H7 (cell line): Measurements from ENCODE around the gene PNMT. TPM values are rescaled to one million over a fixed set of nuclear protein-coding genes. Genes with fewer than 3 reads are reported as not detected.

ENCODE experiments used
- DNase-seq: peaks from one replicate; pipeline ENCODE4 v3.0.0; 2012
- H3K27me3 ChIP-seq: 2 replicates; pipeline ENCODE4 v1.6.0; 2011; ENCODE audit warnings: mild to moderate bottlenecking, low read length; ENCODE audit not compliant: control insufficient read depth, insufficient read depth
- H3K36me3 ChIP-seq: replicated peaks from 2 replicates; pipeline ENCODE4 v1.5.1; 2011; ENCODE audit warnings: low read length; ENCODE audit not compliant: control insufficient read depth, insufficient read depth
- H3K4me3 ChIP-seq: 2 replicates; pipeline ENCODE4 v1.5.1; 2011; ENCODE audit warnings: low read depth, mild to moderate bottlenecking, control low read depth, low read length, moderate library complexity; ENCODE audit not compliant: insufficient read depth
- total RNA-seq: library from RNA; depleted of rRNA; stranded (reverse); fragments of >200 nt; shearing (Covaris generic); gene quantifications from 2 replicates; pipeline ENCODE4 v1.2.3, GENCODE V29; 2014

Gene PNMT
- total RNA-seq, 1 experiment from 2014 or later, result 2.4 TPM

DNA sequence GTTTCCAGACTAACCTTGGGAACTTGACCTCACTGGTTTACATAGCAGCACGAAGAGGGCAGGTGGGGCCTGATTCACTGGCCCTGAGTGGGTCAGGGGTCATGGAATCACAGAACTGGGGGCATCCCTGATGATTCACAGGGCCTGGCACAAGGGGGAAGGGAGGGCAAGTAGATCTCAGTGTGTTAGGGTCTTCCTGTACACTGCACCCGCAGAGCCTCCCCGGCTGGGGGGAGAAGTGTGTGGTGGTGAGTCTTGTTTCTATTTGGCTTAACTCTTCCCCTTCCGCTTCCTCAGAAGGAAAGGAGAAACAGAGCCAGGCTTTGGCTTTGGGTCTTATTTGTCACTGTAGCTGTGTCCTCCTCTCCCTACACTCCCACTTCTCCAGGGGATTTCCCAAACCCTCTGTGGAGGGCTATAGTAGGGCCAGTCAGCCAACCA lies 27.6 kb upstream of the PNMT start:
- H3K36me3 ChIP-seq, result no peaks in the 10 kb centered on the region
- H3K4me3 ChIP-seq, result no peak overlapping the region
- H3K27me3 ChIP-seq, result no peaks in the 10 kb centered on the region
- DNase-seq, result no peak

DNA sequence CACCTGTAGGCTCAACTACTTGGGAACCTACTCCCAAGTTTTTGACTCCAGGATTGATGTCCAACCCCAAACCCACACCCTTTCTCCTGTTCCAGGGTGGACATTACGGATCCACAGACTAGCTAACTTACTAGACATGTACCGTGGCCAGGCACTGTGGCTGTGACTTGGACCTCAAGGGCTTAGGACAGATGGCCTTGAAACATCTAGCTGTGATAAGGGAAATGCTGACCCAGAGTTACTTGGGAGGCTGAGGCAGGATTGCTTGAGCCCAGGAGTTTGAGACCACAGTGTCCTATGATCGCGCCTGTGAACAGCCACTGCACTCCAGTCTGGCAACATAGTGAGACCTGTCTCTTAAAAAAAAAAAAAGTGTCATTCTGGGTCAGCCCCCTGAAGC lies 27.2 kb upstream of the PNMT start:
- Histone ChIP-seq H3K27me3 (no peaks in the 10 kb centered on the region), H3K4me3 (no peak overlapping the region), H3K36me3 (no peaks in the 10 kb centered on the region)
- no peak for DNase-seq

DNA sequence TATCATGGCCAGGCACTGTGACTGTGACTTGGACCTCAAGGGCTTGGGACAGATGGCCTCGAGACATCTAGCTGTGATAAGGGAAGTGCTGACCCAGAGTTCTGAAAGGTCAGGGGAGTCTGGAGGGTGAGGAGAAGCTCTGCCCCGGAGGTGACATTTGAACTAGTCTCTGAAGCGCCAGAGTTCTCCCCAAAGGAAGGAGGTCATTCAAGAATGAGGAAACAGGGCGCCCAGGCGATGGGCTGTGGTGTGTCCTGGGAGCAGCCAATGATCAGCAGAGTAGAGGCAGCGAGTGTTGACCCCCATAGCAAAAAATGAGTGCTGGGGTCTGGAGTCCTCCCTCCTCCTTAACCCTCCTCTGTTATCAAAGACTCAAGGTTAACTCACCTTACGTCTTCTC lies 26.4 kb upstream of the PNMT start:
- no peak for DNase-seq
- no peak overlapping the region for H3K4me3 ChIP-seq
- no peaks in the 10 kb centered on the region for H3K36me3 ChIP-seq

DNA sequence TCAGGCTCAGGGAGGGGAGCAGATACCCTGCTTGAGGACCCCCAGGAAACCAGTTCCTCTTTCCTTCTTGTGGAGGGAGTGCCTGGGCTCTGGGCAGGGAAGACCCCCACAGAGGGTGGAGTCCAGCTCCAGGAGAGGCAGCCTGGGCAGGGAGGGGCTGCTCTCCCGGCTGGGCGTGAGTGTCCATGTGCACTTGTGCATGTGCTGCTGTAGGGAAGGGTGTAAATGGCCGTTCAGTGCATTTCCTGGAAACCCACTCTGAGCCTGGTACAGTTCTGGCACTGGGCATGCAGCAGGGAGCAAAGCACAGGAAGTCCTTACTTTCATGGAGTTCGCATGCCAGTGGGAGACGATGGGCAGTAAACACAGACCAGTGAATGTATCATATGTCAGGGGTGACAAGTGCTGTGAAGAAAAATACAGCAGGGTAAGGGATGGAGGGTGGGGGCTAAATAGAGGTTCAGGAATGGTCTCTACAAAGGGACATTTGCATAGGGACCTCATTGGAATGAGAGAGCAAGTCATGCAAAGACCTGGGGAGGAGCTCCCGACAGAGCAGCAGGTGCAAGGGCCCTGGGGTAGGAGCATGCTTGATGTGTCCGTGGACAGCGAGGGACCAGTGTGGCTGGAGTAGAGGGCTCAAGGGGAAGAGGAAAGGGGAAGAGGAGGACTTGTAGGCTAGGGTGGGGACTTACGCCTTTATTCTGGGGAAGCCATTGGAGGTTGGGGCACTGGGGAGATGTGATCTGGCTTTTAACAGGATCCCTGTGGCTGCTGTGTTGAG lies 25.8 kb upstream of the PNMT start:
- Histone ChIP-seq H3K4me3 (no peak overlapping the region), H3K36me3 (no peaks in the 10 kb centered on the region)
- DNase-seq, result no peak

More for the DNA sequence above, 26.4 kb upstream of the PNMT start:
- H3K27me3 ChIP-seq, result no peaks in the 10 kb centered on the region

DNA sequence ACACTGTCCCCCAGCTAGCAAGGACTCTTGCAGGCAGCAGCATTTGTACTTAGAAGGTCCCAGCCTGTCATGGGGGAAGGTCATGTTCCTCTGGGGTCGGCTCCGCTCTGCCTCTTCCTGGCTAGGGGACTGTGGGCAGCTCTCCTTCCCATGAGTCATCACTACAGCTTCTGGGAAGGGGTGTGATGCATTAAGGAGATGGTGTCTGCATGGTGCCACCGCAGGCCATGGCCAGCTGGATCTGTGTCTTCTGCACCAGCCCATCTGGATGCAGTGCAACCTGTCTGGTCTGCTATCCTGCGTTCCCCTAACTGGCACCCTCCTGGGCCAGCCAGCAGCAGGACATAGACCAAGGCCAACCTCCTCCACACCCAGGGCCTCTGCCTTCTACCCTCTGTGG lies 25.0 kb upstream of the PNMT start:
- H3K4me3 ChIP-seq, result no peak overlapping the region
- no peaks in the 10 kb centered on the region for H3K27me3 ChIP-seq
- no peak for DNase-seq
- no peaks in the 10 kb centered on the region for H3K36me3 ChIP-seq

More for the DNA sequence above, 25.8 kb upstream of the PNMT start:
- no peaks in the 10 kb centered on the region for H3K27me3 ChIP-seq

DNA sequence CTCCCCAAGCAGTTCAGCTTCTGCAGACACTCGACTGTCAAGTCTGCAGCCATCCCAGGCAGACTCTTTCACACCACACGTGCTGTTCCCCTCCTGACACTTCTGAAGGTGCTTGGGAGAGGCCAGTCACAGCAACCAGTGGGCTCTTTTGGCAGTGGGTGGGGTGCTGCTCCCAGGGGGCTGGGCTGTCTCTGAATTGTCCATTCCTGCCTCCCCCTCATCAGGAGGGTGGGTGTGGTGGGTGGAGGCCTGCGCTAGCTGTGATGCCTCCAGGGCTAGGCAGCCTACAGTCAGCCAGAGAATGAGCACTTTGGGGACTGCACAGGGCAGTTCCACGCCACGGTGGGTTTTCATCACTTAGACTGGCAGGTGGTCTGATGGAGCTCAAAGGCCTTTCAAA lies 21.0 kb upstream of the PNMT start:
- no peak for DNase-seq
- no peak overlapping the region for H3K4me3 ChIP-seq
- H3K27me3 ChIP-seq, result no peaks in the 10 kb centered on the region
- H3K36me3 ChIP-seq, result no peaks in the 10 kb centered on the region; the same call in 1 of the 2 replicates

DNA sequence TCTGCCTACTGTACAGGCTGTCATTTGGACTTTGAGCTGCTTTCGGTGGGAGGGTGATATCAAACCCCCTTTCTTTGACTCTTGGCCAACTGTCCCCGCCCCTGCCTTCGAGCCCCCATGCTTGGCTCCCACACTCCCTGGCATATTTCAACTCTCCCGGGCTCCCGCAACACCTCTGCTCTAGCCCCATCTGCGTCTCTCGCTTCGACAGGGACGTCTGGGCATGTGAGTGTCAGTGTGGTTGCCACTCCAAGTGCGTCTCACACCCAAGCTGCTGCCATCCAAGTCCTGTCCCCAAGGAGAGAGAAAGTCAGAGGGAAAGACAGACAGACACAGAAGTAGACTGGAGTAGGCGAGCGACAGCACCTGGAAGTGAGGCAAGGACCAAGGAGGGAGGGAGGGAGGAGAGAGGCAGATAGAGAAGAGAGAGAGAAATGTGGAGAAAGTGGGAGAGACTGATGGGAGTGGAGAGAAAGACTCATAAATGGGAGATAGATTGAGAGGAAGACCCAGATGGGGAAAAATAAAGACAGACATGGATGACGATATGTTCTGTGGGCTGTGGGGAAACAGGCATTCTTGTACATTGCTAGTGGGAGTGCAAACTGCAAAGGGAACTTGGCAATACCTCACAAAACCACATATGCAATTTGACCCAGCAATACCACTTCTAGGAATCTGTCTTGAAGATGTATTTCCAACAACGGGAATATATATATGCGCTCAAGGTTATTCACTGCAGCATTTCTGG lies 19.5 kb upstream of the PNMT start:
- Histone ChIP-seq H3K27me3 (no peaks in the 10 kb centered on the region), H3K36me3 (no peaks in the 10 kb centered on the region; the same call in 1 of the 2 replicates), H3K4me3 (no peak overlapping the region)
- no peak for DNase-seq

DNA sequence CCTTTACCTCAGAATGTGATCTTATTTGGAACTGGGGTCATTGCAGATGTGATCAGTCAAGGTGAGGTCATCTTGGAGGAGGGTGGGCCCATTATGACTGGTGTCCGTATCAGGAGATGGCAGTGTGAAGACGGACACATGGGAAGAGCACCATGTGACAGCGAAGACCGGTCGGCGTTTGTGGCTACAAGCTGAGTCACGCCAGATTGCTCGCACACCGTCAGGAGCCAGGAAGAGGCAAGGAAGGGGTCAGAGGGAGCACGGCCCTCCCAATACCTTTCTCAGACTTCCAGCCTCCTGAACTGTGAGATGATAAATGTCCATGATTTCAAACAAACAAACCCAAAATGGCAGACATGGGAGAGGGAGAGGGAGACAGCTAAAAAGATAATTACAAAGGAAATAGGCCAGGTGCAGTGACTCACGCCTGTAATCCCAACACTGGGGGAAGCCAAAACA lies 18.1 kb upstream of the PNMT start:
- no peak for DNase-seq
- Histone ChIP-seq H3K4me3 (no peak overlapping the region), H3K36me3 (peaks cover 1% of the 10 kb centered on the region), H3K27me3 (no peaks in the 10 kb centered on the region)

DNA sequence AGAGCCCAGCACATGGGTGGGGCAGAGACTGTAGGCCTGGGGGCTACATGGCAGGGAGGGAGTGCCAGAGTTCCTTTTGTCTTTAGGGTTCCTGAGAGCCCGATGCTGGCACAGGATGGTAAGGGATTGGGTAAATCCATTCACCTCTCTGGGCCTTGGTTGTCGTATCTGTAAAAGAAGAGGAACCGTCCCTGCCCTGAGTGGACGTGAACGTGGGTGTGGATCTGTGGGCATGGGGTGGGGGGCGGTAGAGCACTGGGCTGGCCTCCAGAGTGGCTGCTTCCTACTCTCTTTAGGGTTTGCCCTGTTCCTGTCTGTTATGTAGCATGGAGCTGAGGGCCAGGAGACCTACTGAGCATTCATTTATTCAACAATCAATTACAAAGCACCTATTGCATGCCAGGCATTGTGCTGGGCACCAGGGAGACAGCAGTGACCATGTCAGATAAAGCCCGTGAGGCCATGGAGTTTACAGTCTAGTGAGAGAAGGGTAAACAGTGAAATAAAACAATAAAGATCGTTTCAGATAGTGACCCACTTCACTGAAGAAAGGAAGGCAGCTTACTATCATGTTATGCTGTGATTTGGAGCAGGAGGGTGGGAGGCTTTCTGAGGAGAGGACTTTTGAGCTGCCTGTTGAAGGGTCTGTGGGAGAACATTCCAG lies 16.2 kb upstream of the PNMT start:
- peaks cover 1% of the 10 kb centered on the region for H3K36me3 ChIP-seq
- DNase-seq, result no peak
- no peaks in the 10 kb centered on the region for H3K27me3 ChIP-seq
- no peak overlapping the region for H3K4me3 ChIP-seq

DNA sequence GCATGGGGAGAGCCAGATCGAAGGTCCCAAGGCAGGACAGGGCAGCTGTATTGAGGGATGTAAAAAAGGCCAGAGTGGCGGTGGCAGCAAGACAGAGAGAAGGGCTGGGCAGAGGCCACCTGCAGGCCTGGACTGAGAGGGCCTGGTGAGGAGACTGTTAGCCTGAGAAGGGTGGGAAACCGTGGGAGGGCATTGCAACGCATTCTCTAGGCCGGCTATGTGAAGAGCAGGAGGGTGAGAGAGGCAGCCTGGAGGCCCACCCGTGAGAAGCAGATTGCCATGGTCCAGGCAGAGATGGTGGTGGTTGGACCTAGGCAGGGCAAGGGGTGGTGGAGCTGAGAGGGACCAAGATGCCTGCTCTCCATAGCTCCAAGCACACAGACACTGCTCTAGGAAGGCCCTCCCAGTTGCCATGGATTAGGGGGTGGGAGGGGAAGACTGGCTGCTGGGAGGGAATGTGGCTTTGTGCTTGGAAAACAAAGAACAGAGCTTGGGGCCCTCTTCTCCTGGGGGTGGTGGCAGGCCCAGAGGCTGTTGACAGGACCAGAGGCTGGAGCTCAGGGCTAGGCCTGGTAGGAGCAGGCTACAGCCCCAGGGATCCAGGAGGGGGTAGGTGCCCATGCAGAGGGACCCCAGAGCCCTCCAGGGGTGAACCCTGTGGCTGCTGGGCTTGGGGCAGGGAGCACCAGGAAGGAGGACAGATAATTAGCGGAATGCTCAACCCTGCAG lies 15.5 kb upstream of the PNMT start:
- no peaks in the 10 kb centered on the region for H3K27me3 ChIP-seq
- DNase-seq, result peak; percentile 91
- H3K36me3 ChIP-seq, result peaks cover 1% of the 10 kb centered on the region
- no peak overlapping the region for H3K4me3 ChIP-seq

DNA sequence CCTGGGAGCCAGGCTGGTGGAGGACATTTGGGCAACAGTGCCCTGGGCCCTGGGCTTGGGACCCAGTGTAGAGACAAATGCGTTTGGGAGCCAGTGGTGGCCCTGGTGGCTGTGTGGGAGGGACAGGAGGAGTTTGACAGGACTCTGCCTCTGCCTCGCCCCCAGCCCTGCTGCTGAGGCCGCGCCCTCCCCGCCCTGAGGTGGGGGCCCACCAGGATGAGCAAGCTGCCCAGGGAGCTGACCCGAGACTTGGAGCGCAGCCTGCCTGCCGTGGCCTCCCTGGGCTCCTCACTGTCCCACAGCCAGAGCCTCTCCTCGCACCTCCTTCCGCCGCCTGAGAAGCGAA lies 15.0 kb upstream of the PNMT start:
- H3K36me3 ChIP-seq, result peaks cover 1% of the 10 kb centered on the region
- peak; percentile 78 for DNase-seq
- no peak overlapping the region for H3K4me3 ChIP-seq
- no peaks in the 10 kb centered on the region for H3K27me3 ChIP-seq

DNA sequence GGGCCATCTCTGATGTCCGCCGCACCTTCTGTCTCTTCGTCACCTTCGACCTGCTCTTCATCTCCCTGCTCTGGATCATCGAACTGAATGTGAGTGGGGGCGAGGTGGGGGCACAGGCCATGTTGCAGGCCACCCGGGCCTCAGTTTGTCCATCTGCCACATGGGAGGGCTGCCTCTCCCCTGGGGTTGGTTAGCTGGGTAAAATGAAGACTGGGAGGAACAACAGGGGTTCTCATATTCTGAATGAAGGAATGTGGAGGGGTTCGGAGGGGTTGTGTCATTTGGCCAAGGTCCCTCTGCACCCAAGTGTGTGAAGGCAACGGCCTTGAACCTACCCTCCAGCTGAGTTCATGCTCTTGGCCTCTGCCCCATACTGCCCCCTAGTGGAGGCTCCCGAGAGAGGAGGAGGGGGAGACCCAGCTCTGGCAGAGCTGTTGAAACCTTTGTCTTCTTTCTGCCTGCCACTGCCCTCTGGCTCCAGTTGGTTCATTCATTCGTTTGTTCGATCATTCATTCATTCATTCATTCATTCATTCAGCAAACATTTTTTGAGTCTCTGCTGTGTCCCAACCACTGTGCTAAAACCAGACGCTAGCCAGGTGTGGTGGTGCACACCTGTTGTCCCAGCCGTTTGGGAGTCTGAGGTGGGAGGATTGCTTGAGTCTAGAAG lies 14.5 kb upstream of the PNMT start:
- DNase-seq, result peak; percentile 97
- no peak overlapping the region for H3K4me3 ChIP-seq
- H3K27me3 ChIP-seq, result no peaks in the 10 kb centered on the region
- H3K36me3 ChIP-seq, result peaks cover 1% of the 10 kb centered on the region

DNA sequence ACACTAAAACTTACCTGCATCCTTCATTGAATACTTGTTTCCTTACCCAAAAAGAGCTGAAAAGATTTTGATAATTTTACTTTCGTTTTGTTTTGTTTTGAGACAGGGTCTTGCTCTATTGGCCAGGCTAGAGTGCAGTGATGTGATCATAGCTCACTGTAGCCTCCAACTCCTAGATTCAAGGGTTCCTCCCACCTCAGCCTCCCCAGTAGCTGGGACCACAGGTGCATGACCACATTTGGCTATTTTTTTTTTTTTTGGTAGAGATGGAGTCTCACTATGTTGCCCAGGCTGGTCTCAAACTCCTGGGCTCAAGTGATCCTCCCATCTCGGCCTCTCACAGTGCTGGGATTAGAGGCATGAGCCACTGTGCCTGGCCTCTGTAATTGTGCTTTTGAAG lies 13.1 kb upstream of the PNMT start:
- H3K4me3 ChIP-seq, result no peak overlapping the region
- no peak for DNase-seq
- H3K27me3 ChIP-seq, result no peaks in the 10 kb centered on the region
- peaks cover 4% of the 10 kb centered on the region for H3K36me3 ChIP-seq

DNA sequence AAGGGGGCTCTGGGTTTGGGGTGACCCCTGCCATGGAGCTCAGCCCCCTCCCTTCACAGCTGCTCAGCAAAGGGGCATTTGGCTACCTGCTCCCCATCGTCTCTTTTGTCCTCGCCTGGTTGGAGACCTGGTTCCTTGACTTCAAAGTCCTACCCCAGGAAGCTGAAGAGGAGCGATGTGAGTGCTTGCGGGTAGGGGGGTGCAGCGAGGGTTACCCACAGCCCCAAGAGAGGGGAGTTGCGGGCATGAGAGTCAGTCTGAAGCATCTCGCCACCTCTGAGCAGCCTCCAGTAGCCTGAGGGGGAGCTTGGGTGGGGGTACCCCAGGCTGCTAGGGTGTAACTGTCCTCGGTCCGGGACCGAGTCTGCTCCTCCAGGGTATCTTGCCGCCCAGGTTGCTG lies 9.9 kb upstream of the PNMT start:
- H3K4me3 ChIP-seq, result no peak overlapping the region
- no peaks in the 10 kb centered on the region for H3K27me3 ChIP-seq
- no peak for DNase-seq

More for the DNA sequence above, 9.9 kb upstream of the PNMT start:
- H3K36me3 ChIP-seq, result peaks cover 6% of the 10 kb centered on the region
